Ammon's horn (tissue), 1 donor: ENCODE results near the gene TAF4.

Experiments used
- DNase-seq: peaks from one replicate; pipeline ENCODE4 v3.0.0-alpha.2; 2016; ENCODE audit warnings: low spot score

The TAF4 gene

GRCh38 chr20:62019881-62020492 is 45.7 kb downstream of the TAF4 start:
- DNase-seq = peak; percentile 31

GRCh38 chr20:62019144-62019805 is 46.4 kb downstream of the TAF4 start:
- no peak for DNase-seq

- no peak for DNase-seq
Observed at GRCh38 chr20:62018437-62019143, 47.1 kb downstream of the TAF4 start.

- no peak for DNase-seq
Observed at GRCh38 chr20:62015540-62016288, 50.0 kb downstream of the TAF4 start.

GRCh38 chr20:62014889-62015537 is 50.7 kb downstream of the TAF4 start:
- DNase-seq = no peak

- DNase-seq = no peak
Observed at GRCh38 chr20:62014488-62014775, 51.2 kb downstream of the TAF4 start.

- no peak for DNase-seq
Observed at GRCh38 chr20:62012631-62013030, 53.0 kb downstream of the TAF4 start.

- no peak for DNase-seq
Observed at GRCh38 chr20:62011938-62012534, 53.6 kb downstream of the TAF4 start.

GRCh38 chr20:62011403-62011790 is 54.3 kb downstream of the TAF4 start:
- no peak for DNase-seq

- peak; percentile 78 for DNase-seq
Observed at GRCh38 chr20:62010551-62011402, 54.9 kb downstream of the TAF4 start.

GRCh38 chr20:62009869-62010445 is 55.7 kb downstream of the TAF4 start:
- DNase-seq = no peak

- no peak for DNase-seq
Observed at GRCh38 chr20:62009322-62009721, 56.4 kb downstream of the TAF4 start.

GRCh38 chr20:62008643-62009183 is 57.0 kb downstream of the TAF4 start:
- no peak for DNase-seq

GRCh38 chr20:62007127-62007647 is 58.5 kb downstream of the TAF4 start:
- no peak for DNase-seq

- DNase-seq = no peak
Observed at GRCh38 chr20:62006482-62006881, 59.2 kb downstream of the TAF4 start.

GRCh38 chr20:62004614-62005013 is 61.1 kb downstream of the TAF4 start:
- DNase-seq = no peak

- no peak for DNase-seq
Observed at GRCh38 chr20:62003567-62004405, 61.9 kb downstream of the TAF4 start.

GRCh38 chr20:62002882-62003480 is 62.7 kb downstream of the TAF4 start:
- no peak for DNase-seq
